Measurements from ENCODE around the gene ROBO2.

DNA sequence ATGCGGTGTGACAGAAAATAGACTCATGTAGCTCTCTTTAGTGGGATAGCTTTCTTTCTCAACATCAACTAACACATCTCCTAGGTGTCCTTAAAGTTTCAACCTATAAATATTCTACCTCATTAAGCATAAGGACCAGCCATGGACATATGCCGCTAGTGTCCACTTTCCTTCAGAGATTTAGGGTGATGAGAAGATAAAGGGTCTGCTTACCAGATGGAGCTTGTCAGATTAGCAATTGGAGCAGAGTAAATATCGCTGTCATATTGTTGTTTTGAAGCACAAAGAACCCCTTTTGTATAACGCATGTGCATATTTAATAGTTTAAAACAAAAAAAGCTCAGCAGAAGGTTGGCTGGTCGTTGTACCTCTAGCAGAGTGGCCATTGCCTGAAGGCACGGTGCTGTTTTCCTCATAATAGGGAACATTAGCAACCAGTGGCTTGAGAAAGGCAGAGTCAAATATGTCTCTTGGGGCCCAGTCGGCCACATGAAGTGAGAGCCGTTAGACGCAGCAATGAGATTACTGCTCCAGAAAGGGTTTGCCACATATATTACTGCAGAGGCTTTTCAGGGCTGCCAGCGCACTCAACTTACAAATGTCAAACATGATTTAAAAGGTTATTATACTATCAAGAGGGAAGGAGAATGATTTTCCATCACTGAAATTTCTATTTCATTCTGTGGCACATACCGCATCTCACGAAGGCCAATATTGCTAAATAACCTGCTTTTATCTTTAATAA, 264.2 kb downstream of the ROBO2 start:
- TF ChIP-seq EZH2phosphoT487 (IDR thresholded peaks at IDR 0.05; ENCODE audit: unreplicated experiment) (no peak), EZH2 (IDR thresholded peaks at IDR 0.05; ENCODE audit: low read depth, unreplicated experiment) (no peak), POLR2AphosphoS5 (IDR thresholded peaks at IDR 0.05; ENCODE audit: low read depth) (no peak), CREB1 (CRISPR knock-in tag; IDR thresholded peaks at IDR 0.05; ENCODE audit: low read depth) (no peak), JUNB (IDR thresholded peaks at IDR 0.05; ENCODE audit: unreplicated experiment) (no peak), ZNF114 (CRISPR knock-in tag; IDR thresholded peaks at IDR 0.05) (no peak), NANOG (IDR thresholded peaks at IDR 0.05; ENCODE audit: borderline replicate concordance) (no peak), STAT1 (IDR thresholded peaks at IDR 0.05; ENCODE audit: unreplicated experiment) (no peak)
- TF ChIP-seq, protein P1, sequence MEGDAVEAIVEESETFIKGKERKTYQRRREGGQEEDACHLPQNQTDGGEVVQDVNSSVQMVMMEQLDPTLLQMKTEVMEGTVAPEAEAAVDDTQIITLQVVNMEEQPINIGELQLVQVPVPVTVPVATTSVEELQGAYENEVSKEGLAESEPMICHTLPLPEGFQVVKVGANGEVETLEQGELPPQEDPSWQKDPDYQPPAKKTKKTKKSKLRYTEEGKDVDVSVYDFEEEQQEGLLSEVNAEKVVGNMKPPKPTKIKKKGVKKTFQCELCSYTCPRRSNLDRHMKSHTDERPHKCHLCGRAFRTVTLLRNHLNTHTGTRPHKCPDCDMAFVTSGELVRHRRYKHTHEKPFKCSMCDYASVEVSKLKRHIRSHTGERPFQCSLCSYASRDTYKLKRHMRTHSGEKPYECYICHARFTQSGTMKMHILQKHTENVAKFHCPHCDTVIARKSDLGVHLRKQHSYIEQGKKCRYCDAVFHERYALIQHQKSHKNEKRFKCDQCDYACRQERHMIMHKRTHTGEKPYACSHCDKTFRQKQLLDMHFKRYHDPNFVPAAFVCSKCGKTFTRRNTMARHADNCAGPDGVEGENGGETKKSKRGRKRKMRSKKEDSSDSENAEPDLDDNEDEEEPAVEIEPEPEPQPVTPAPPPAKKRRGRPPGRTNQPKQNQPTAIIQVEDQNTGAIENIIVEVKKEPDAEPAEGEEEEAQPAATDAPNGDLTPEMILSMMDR (conservative IDR thresholded peaks at IDR 0.05; ENCODE audit: low read depth in 2 of 2): no peak
- TF ChIP-seq, protein P2, sequence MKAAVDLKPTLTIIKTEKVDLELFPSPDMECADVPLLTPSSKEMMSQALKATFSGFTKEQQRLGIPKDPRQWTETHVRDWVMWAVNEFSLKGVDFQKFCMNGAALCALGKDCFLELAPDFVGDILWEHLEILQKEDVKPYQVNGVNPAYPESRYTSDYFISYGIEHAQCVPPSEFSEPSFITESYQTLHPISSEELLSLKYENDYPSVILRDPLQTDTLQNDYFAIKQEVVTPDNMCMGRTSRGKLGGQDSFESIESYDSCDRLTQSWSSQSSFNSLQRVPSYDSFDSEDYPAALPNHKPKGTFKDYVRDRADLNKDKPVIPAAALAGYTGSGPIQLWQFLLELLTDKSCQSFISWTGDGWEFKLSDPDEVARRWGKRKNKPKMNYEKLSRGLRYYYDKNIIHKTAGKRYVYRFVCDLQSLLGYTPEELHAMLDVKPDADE (IDR thresholded peaks at IDR 0.05): no peak
- TF ChIP-seq, protein P3, sequence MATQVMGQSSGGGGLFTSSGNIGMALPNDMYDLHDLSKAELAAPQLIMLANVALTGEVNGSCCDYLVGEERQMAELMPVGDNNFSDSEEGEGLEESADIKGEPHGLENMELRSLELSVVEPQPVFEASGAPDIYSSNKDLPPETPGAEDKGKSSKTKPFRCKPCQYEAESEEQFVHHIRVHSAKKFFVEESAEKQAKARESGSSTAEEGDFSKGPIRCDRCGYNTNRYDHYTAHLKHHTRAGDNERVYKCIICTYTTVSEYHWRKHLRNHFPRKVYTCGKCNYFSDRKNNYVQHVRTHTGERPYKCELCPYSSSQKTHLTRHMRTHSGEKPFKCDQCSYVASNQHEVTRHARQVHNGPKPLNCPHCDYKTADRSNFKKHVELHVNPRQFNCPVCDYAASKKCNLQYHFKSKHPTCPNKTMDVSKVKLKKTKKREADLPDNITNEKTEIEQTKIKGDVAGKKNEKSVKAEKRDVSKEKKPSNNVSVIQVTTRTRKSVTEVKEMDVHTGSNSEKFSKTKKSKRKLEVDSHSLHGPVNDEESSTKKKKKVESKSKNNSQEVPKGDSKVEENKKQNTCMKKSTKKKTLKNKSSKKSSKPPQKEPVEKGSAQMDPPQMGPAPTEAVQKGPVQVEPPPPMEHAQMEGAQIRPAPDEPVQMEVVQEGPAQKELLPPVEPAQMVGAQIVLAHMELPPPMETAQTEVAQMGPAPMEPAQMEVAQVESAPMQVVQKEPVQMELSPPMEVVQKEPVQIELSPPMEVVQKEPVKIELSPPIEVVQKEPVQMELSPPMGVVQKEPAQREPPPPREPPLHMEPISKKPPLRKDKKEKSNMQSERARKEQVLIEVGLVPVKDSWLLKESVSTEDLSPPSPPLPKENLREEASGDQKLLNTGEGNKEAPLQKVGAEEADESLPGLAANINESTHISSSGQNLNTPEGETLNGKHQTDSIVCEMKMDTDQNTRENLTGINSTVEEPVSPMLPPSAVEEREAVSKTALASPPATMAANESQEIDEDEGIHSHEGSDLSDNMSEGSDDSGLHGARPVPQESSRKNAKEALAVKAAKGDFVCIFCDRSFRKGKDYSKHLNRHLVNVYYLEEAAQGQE (IDR thresholded peaks at IDR 0.05; ENCODE audit: unreplicated experiment): no peak
- TF ChIP-seq, protein P4, sequence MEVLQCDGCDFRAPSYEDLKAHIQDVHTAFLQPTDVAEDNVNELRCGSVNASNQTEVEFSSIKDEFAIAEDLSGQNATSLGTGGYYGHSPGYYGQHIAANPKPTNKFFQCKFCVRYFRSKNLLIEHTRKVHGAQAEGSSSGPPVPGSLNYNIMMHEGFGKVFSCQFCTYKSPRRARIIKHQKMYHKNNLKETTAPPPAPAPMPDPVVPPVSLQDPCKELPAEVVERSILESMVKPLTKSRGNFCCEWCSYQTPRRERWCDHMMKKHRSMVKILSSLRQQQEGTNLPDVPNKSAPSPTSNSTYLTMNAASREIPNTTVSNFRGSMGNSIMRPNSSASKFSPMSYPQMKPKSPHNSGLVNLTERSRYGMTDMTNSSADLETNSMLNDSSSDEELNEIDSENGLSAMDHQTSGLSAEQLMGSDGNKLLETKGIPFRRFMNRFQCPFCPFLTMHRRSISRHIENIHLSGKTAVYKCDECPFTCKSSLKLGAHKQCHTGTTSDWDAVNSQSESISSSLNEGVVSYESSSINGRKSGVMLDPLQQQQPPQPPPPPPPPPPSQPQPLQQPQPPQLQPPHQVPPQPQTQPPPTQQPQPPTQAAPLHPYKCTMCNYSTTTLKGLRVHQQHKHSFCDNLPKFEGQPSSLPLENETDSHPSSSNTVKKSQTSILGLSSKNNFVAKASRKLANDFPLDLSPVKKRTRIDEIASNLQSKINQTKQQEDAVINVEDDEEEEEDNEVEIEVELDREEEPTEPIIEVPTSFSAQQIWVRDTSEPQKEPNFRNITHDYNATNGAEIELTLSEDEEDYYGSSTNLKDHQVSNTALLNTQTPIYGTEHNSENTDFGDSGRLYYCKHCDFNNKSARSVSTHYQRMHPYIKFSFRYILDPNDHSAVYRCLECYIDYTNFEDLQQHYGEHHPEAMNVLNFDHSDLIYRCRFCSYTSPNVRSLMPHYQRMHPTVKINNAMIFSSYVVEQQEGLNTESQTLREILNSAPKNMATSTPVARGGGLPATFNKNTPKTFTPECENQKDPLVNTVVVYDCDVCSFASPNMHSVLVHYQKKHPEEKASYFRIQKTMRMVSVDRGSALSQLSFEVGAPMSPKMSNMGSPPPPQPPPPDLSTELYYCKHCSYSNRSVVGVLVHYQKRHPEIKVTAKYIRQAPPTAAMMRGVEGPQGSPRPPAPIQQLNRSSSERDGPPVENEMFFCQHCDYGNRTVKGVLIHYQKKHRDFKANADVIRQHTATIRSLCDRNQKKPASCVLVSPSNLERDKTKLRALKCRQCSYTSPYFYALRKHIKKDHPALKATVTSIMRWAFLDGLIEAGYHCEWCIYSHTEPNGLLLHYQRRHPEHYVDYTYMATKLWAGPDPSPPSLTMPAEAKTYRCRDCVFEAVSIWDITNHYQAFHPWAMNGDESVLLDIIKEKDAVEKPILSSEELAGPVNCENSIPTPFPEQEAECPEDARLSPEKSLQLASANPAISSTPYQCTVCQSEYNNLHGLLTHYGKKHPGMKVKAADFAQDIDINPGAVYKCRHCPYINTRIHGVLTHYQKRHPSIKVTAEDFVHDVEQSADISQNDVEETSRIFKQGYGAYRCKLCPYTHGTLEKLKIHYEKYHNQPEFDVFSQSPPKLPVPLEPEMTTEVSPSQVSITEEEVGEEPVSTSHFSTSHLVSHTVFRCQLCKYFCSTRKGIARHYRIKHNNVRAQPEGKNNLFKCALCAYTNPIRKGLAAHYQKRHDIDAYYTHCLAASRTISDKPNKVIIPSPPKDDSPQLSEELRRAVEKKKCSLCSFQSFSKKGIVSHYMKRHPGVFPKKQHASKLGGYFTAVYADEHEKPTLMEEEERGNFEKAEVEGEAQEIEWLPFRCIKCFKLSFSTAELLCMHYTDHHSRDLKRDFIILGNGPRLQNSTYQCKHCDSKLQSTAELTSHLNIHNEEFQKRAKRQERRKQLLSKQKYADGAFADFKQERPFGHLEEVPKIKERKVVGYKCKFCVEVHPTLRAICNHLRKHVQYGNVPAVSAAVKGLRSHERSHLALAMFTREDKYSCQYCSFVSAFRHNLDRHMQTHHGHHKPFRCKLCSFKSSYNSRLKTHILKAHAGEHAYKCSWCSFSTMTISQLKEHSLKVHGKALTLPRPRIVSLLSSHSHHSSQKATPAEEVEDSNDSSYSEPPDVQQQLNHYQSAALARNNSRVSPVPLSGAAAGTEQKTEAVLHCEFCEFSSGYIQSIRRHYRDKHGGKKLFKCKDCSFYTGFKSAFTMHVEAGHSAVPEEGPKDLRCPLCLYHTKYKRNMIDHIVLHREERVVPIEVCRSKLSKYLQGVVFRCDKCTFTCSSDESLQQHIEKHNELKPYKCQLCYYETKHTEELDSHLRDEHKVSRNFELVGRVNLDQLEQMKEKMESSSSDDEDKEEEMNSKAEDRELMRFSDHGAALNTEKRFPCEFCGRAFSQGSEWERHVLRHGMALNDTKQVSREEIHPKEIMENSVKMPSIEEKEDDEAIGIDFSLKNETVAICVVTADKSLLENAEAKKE (CRISPR knock-in tag; IDR thresholded peaks at IDR 0.05): no peak
